IMR-90 (cell line): Measurements from ENCODE around the gene MB21D2. TPM values are rescaled to one million over a fixed set of nuclear protein-coding genes. Genes with fewer than 3 reads are reported as not detected.

ENCODE experiments used
- ATAC-seq: fragments of 200-7000 bp; cut with Tn5 transposase; 2 replicates; pipeline ENCODE4 v1.9.1; 2020; ENCODE audit warnings: low read depth, mild to moderate bottlenecking, moderate library complexity
- BruUV-seq: library from RNA; stranded (reverse); fragments of 400-500 nt; replicated peaks from 2 replicates; lab custom pipeline; 2021; lab: Mats Ljungman, UMichigan
- CTCF ChIA-PET: fragments of 300-600 bp; formaldehyde crosslinking; extraction: SDS; loops from one replicate; lab custom pipeline; 2021; ENCODE audit warnings: antibody characterized with exemption; lab: Yijun Ruan, JAX
- POLR2A ChIA-PET: fragments of 300-600 bp; sonication (Branson Sonifier 250); formaldehyde crosslinking; loops from one replicate; lab custom pipeline; 2022; ENCODE audit warnings: antibody characterized with exemption; ENCODE audit not compliant: unreplicated experiment; lab: Charles Lee
- DNase-seq: peaks from one replicate; pipeline ENCODE4 v3.0.0; 2013
- H2AFZ ChIP-seq: replicated peaks from 2 replicates; pipeline ENCODE3; 2013; ENCODE audit warnings: low read length, mild to moderate bottlenecking; ENCODE audit not compliant: poor library complexity
- H2AK5ac ChIP-seq: 2 replicates; pipeline ENCODE4 v1.6.1; 2013; ENCODE audit warnings: low read depth, low read length, inconsistent platforms
- H2AK9ac ChIP-seq: replicated peaks from 2 replicates; pipeline ENCODE3; 2013; ENCODE audit warnings: mild to moderate bottlenecking, low read depth, low read length, moderate library complexity; ENCODE audit not compliant: poor library complexity
- H2BK120ac ChIP-seq: 2 replicates; pipeline ENCODE4 v1.6.1; 2013; ENCODE audit warnings: low read depth, low read length, inconsistent platforms
- H2BK15ac ChIP-seq: 3 replicates; pipeline ENCODE4 v1.6.1; 2013; ENCODE audit warnings: low read depth, low read length, inconsistent platforms
- H2BK20ac ChIP-seq: 2 replicates; pipeline ENCODE4 v1.6.1; 2013; ENCODE audit warnings: low read depth, mild to moderate bottlenecking, inconsistent platforms, low read length, moderate library complexity
- H2BK5ac ChIP-seq: 2 replicates; pipeline ENCODE4 v1.6.1; 2013; ENCODE audit warnings: mild to moderate bottlenecking, low read depth, low read length, inconsistent platforms; ENCODE audit not compliant: poor library complexity, severe bottlenecking
- H3K14ac ChIP-seq: replicated peaks from 2 replicates; pipeline ENCODE4 v1.6.1; 2013; ENCODE audit warnings: low read depth, low read length, inconsistent platforms
- H3K18ac ChIP-seq: 2 replicates; pipeline ENCODE4 v1.6.1; 2013; ENCODE audit warnings: low read depth, low read length, control low read depth
- H3K23ac ChIP-seq: 2 replicates; pipeline ENCODE4 v1.6.1; 2013; ENCODE audit warnings: low read depth, low read length, inconsistent platforms
- H3K27ac ChIP-seq: 2 replicates; pipeline ENCODE4 v1.5.1; 2013; ENCODE audit warnings: mild to moderate bottlenecking, control low read depth, low read length; ENCODE audit not compliant: insufficient read depth
- H3K27me3 ChIP-seq: 2 replicates; pipeline ENCODE4 v1.6.1; 2013; ENCODE audit warnings: low read length; ENCODE audit not compliant: control insufficient read depth, insufficient read depth
- H3K36me3 ChIP-seq: 2 replicates; pipeline ENCODE4 v1.6.1; 2013; ENCODE audit warnings: low read length, mixed read lengths; ENCODE audit not compliant: control insufficient read depth, insufficient read depth
- H3K4ac ChIP-seq: 2 replicates; pipeline ENCODE4 v1.6.1; 2013; ENCODE audit warnings: low read depth, low read length, inconsistent platforms
- H3K4me1 ChIP-seq: 2 replicates; pipeline ENCODE4 v1.6.1; 2013; ENCODE audit warnings: low read length, mixed read lengths; ENCODE audit not compliant: control insufficient read depth, insufficient read depth
- H3K4me2 ChIP-seq: 2 replicates; pipeline ENCODE4 v1.6.1; 2013; ENCODE audit warnings: low read depth, mild to moderate bottlenecking, control low read depth, low read length, moderate library complexity
- H3K4me3 ChIP-seq: 2 replicates; pipeline ENCODE4 v1.5.1; 2013; ENCODE audit warnings: low read depth, mild to moderate bottlenecking, control low read depth, low read length, moderate library complexity; ENCODE audit not compliant: insufficient read depth
- H3K56ac ChIP-seq: 2 replicates; pipeline ENCODE4 v1.6.1; 2013; ENCODE audit warnings: low read length, inconsistent platforms; ENCODE audit not compliant: insufficient read depth; ENCODE audit errors: extremely low read depth
- H3K79me1 ChIP-seq, 2 experiments: 2 replicates each; pipeline ENCODE4 v1.6.1; 2013; ENCODE audit warnings: low read length in 2 of 2, inconsistent platforms in 1 of 2, low read depth in 1 of 2
- H3K9ac ChIP-seq: 2 replicates; pipeline ENCODE4 v1.6.1; 2013; ENCODE audit warnings: low read depth, low read length, control low read depth
- H3K9me1 ChIP-seq: 2 replicates; pipeline ENCODE4 v1.6.1; 2013; ENCODE audit warnings: low read length, inconsistent platforms; ENCODE audit not compliant: insufficient read depth
- H3K9me3 ChIP-seq: 2 replicates; pipeline ENCODE4 v1.6.1; 2013; ENCODE audit warnings: low read length; ENCODE audit not compliant: control insufficient read depth, insufficient read depth
- H4K20me1 ChIP-seq: 2 replicates; pipeline ENCODE4 v1.6.1; 2013; ENCODE audit warnings: low read length, inconsistent platforms; ENCODE audit not compliant: insufficient read depth
- H4K5ac ChIP-seq: 2 replicates; pipeline ENCODE4 v1.6.1; 2013; ENCODE audit warnings: mild to moderate bottlenecking, low read depth, low read length, control low read depth
- H4K8ac ChIP-seq, 2 experiments: 2 replicates each; pipeline ENCODE4 v1.6.1; 2013; ENCODE audit warnings: low read depth in 2 of 2, low read length in 2 of 2, control low read depth in 1 of 2, inconsistent platforms in 1 of 2
- H4K91ac ChIP-seq: 2 replicates; pipeline ENCODE4 v1.6.1; 2013; ENCODE audit warnings: low read depth, low read length, inconsistent platforms; ENCODE audit not compliant: insufficient read depth
- BHLHE40 ChIP-seq: fragments of 150-350 bp; IDR thresholded peaks from 2 replicates; pipeline ENCODE4 v1.6.1; 2016; ENCODE audit warnings: mild to moderate bottlenecking, low read depth, low read length
- CHD1 ChIP-seq: IDR thresholded peaks from 2 replicates; pipeline ENCODE4 v1.6.1; 2012; ENCODE audit warnings: low read depth, low read length, improper control_type of control experiment
- MAZ ChIP-seq: IDR thresholded peaks from 2 replicates; pipeline ENCODE4 v1.6.1; 2012; ENCODE audit warnings: low read depth, mild to moderate bottlenecking, low read length, improper control_type of control experiment, moderate library complexity, borderline replicate concordance
- NFE2L2 ChIP-seq: fragments of 150-350 bp; IDR thresholded peaks from 2 replicates; pipeline ENCODE4 v1.6.1; 2016; ENCODE audit warnings: low read depth, mild to moderate bottlenecking, low read length
- POLR2A ChIP-seq: IDR thresholded peaks from 2 replicates; pipeline ENCODE4 v1.6.1; 2012; ENCODE audit warnings: mild to moderate bottlenecking, low read depth, low read length
- RCOR1 ChIP-seq: IDR thresholded peaks from 2 replicates; pipeline ENCODE4 v1.6.1; 2012; ENCODE audit warnings: mild to moderate bottlenecking, low read length, improper control_type of control experiment; ENCODE audit not compliant: insufficient replicate concordance
- WGBS, 2 experiments: methylation state at CpG; one replicate each; pipeline versions ENCODE4 v1.1.5 to v1.1.7; 2013; ENCODE audit warnings: missing lambda C conversion rate in 2 of 2; ENCODE audit not compliant: insufficient read length in 1 of 2; ENCODE audit errors: extremely low coverage in 2 of 2; 5-methylcytosine and 5-hydroxymethylcytosine counted together
- dilution Hi-C: fragments of 300-500 bp; cut with HindIII; formaldehyde crosslinking; loops from one replicate; pipeline ENCODE4 v1.14.3; 2018; ENCODE audit warnings: low sequenced_read_pairs; ENCODE audit not compliant: unreplicated experiment
- in situ Hi-C: fragments of 300-500 bp; cut with MboI; formaldehyde crosslinking; loops from 3 replicates; pipeline ENCODE4 v1.14.3; 2019; ENCODE audit warnings: low sequenced_read_pairs, inconsistent platforms, mixed read lengths
- intact Hi-C: fragments of 100-400 bp; cut with micrococcal nuclease; formaldehyde crosslinking; loops from 2 replicates; pipeline ENCODE4 v1.10.0; 2022
- polyA plus RNA-seq, 3 experiments: library from polyadenylated mRNA; depleted of rRNA; stranded (reverse); fragments of >200 nt; gene quantifications; 2 replicates each; pipeline ENCODE4 v1.2.3, GENCODE V29; 2012; ENCODE audit warnings: low replicate concordance in 1 of 3
- total RNA-seq: library from RNA; depleted of rRNA; stranded (reverse); fragments of >200 nt; gene quantifications from 2 replicates; pipeline ENCODE4 v1.2.3, GENCODE V29; 2012
- TF ChIP-seq, protein P1 (sequence below): conservative IDR thresholded peaks from 2 replicates; pipeline ENCODE4 v1.5.1; 2012; ENCODE audit warnings: mild to moderate bottlenecking, low read depth, low read length, improper control_type of control experiment
- TF ChIP-seq, protein P2 (sequence below): fragments of 150-350 bp; IDR thresholded peaks from 2 replicates; pipeline ENCODE4 v1.6.1; 2016; ENCODE audit warnings: low read depth, mild to moderate bottlenecking, low read length, moderate library complexity, borderline replicate concordance
- TF ChIP-seq, protein P3 (sequence below): fragments of 150-350 bp; IDR thresholded peaks from 2 replicates; pipeline ENCODE4 v1.6.1; 2017; ENCODE audit warnings: mild to moderate bottlenecking, antibody characterized with exemption, low read length, low read depth

Gene MB21D2
- total and polyA plus RNA-seq, 2 of the 4 experiments (the other 2 are of a cell fraction): 13.6 to 44.8 TPM

DNA sequence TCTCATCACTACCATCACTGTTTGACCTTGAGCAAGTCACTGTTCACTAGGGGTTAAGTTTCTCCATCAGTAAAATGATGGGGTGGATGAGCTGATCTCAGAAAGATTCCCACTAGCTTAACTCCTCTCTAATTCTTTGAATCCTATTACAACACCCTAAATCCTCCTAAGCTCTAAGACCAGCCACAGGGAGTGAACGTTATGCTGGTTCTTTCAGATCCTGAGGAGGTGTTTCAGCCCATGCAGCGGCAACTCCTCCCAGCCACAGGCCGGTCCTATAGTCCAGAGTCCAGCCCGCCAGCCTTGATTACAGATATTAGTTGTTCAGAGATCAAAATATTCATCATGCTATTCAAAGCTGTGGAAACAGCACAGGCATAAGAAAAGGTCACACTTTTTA is 15.1 kb downstream of the MB21D2 start:
- no TSS peak for BruUV-seq
- DNase-seq: no peak
- intact Hi-C loops: no loop called here

More for the DNA sequence above, 15.1 kb downstream of the MB21D2 start:
- Histone ChIP-seq H4K91ac (peak overlapping the region; percentile 81), H3K4ac (peak overlapping the region; percentile 73), H3K27ac (no peak overlapping the region), H2BK15ac (peak overlapping the region; percentile 89; the same call in 2 of the 3 replicates), H2BK5ac (peak overlapping the region; percentile 90), H3K36me3 (no peaks in the 10 kb centered on the region), H2AK9ac (no peak overlapping the region), H3K9me3 (no peaks in the 10 kb centered on the region), H3K9ac (no peak overlapping the region), H3K79me1 (peaks cover 28 to 79% of the 10 kb centered on the region in 2 experiments), H3K18ac (peak overlapping the region; percentile 85; the same call in 1 of the 2 replicates), H4K20me1 (no peaks in the 10 kb centered on the region), H2BK120ac (peak overlapping the region; percentile 69), H3K14ac (peak overlapping the region; percentile 81), H2AFZ (no peak overlapping the region), H2AK5ac (peak overlapping the region; percentile 83), H4K8ac (peak overlapping the region; percentile 16 to 78; a peak in 3 of 4 replicates), H3K23ac (peak overlapping the region; percentile 19; the same call in 1 of the 2 replicates), H3K9me1 (peaks cover 13% of the 10 kb centered on the region), H4K5ac (peak overlapping the region; percentile 89; the same call in 1 of the 2 replicates), H3K4me1 (peaks cover 21% of the 10 kb centered on the region), H3K56ac (no peak overlapping the region), H2BK20ac (peak overlapping the region; percentile 93), H3K4me3 (no peak overlapping the region), H3K27me3 (no peaks in the 10 kb centered on the region), H3K4me2 (no peak overlapping the region)
- WGBS, 2 experiments: no CpG with 5 or more reads among the region's 4 CpGs
- CTCF ChIA-PET: interaction anchor here (1.2 kb wide), 1 partner anchor 13 kb away, joined by 3 read pairs; no protein-coding TSS in a partner anchor
- in situ Hi-C loops: no loop called here
- no peak for ATAC-seq
- POLR2A ChIA-PET: no interaction called here
- dilution Hi-C loops: no loop called here
- no peak for TF ChIP-seq CHD1
- TF ChIP-seq NFE2L2: no peak
- TF ChIP-seq POLR2A: no peak
- TF ChIP-seq MAZ: no peak
- no peak for TF ChIP-seq RCOR1
- TF ChIP-seq, protein P1, sequence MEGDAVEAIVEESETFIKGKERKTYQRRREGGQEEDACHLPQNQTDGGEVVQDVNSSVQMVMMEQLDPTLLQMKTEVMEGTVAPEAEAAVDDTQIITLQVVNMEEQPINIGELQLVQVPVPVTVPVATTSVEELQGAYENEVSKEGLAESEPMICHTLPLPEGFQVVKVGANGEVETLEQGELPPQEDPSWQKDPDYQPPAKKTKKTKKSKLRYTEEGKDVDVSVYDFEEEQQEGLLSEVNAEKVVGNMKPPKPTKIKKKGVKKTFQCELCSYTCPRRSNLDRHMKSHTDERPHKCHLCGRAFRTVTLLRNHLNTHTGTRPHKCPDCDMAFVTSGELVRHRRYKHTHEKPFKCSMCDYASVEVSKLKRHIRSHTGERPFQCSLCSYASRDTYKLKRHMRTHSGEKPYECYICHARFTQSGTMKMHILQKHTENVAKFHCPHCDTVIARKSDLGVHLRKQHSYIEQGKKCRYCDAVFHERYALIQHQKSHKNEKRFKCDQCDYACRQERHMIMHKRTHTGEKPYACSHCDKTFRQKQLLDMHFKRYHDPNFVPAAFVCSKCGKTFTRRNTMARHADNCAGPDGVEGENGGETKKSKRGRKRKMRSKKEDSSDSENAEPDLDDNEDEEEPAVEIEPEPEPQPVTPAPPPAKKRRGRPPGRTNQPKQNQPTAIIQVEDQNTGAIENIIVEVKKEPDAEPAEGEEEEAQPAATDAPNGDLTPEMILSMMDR: no peak
- TF ChIP-seq, protein P2, sequence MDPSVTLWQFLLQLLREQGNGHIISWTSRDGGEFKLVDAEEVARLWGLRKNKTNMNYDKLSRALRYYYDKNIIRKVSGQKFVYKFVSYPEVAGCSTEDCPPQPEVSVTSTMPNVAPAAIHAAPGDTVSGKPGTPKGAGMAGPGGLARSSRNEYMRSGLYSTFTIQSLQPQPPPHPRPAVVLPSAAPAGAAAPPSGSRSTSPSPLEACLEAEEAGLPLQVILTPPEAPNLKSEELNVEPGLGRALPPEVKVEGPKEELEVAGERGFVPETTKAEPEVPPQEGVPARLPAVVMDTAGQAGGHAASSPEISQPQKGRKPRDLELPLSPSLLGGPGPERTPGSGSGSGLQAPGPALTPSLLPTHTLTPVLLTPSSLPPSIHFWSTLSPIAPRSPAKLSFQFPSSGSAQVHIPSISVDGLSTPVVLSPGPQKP: no peak
- TF ChIP-seq, protein P3, sequence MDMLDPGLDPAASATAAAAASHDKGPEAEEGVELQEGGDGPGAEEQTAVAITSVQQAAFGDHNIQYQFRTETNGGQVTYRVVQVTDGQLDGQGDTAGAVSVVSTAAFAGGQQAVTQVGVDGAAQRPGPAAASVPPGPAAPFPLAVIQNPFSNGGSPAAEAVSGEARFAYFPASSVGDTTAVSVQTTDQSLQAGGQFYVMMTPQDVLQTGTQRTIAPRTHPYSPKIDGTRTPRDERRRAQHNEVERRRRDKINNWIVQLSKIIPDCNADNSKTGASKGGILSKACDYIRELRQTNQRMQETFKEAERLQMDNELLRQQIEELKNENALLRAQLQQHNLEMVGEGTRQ: no peak
- TF ChIP-seq BHLHE40: no peak
